ENCODE measurements around the gene INKA2.
"Not testable (repeated sequence)": the region's sequence is repeated elsewhere in the genome, so short reads cannot be mapped to it uniquely, and the experiment has no call there.

INKA2 gene

GRCh38 chr1:111745675-111746613 is 6.7 kb upstream of the INKA2 start:
- TF ChIP-seq, protein P1, sequence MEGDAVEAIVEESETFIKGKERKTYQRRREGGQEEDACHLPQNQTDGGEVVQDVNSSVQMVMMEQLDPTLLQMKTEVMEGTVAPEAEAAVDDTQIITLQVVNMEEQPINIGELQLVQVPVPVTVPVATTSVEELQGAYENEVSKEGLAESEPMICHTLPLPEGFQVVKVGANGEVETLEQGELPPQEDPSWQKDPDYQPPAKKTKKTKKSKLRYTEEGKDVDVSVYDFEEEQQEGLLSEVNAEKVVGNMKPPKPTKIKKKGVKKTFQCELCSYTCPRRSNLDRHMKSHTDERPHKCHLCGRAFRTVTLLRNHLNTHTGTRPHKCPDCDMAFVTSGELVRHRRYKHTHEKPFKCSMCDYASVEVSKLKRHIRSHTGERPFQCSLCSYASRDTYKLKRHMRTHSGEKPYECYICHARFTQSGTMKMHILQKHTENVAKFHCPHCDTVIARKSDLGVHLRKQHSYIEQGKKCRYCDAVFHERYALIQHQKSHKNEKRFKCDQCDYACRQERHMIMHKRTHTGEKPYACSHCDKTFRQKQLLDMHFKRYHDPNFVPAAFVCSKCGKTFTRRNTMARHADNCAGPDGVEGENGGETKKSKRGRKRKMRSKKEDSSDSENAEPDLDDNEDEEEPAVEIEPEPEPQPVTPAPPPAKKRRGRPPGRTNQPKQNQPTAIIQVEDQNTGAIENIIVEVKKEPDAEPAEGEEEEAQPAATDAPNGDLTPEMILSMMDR (IDR thresholded peaks at IDR 0.05; ENCODE audit: low read length, missing control alignments) = no peak
- H3K4me3 ChIP-seq (replicated peaks; ENCODE audit: low read depth, low read length) = no peak overlapping the region
- DNase-seq (ENCODE audit: low read depth) = no peak

GRCh38 chr1:111743679-111744101 is 4.5 kb upstream of the INKA2 start:
- DNase-seq (ENCODE audit: low read depth) = peak; percentile 70
- H3K4me3 ChIP-seq (replicated peaks; ENCODE audit: low read depth, low read length) = no peak overlapping the region
- TF ChIP-seq, protein P1 (IDR thresholded peaks at IDR 0.05; ENCODE audit: low read length, missing control alignments) = no peak

- no peak overlapping the region for H3K4me3 ChIP-seq (replicated peaks; ENCODE audit: low read depth, low read length)
- TF ChIP-seq, protein P1 (IDR thresholded peaks at IDR 0.05; ENCODE audit: low read length, missing control alignments) = no peak
- DNase-seq (ENCODE audit: low read depth) = peak; percentile 24
Observed at GRCh38 chr1:111742938-111743549, 3.8 kb upstream of the INKA2 start.

- not testable (repeated sequence) for DNase-seq (ENCODE audit: low read depth); H3K4me3 ChIP-seq (replicated peaks; ENCODE audit: low read depth, low read length)
Observed at GRCh38 chr1:111742292-111742691, 3.1 kb upstream of the INKA2 start.

- TF ChIP-seq, protein P1 (IDR thresholded peaks at IDR 0.05; ENCODE audit: low read length, missing control alignments) = no peak
- H3K4me3 ChIP-seq (replicated peaks; ENCODE audit: low read depth, low read length) = peak overlapping the region; percentile 67
- peak; percentile 70 for DNase-seq (ENCODE audit: low read depth)
Observed at GRCh38 chr1:111739925-111740765, 950 bp upstream of the INKA2 start.

GRCh38 chr1:111738436-111739193 is 580 bp downstream of the INKA2 start:
- peak; percentile 71 for DNase-seq (ENCODE audit: low read depth)
- TF ChIP-seq, protein P1 (IDR thresholded peaks at IDR 0.05; ENCODE audit: low read length, missing control alignments) = no peak

More at GRCh38 chr1:111738436-111739193, 580 bp downstream of the INKA2 start:
- peak overlapping the region; percentile 67 for H3K4me3 ChIP-seq (replicated peaks; ENCODE audit: low read depth, low read length)

Data from fibroblast of pulmonary artery (primary cell).